Measurements from ENCODE around the gene SCGB1A1. TPM values are rescaled to one million over a fixed set of nuclear protein-coding genes. Genes with fewer than 3 reads are reported as not detected.

SCGB1A1 gene
- total RNA-seq, 1 donor from 2014 or later: not detected

GRCh38 chr11:62416596-62416995 lies 2.2 kb upstream of the SCGB1A1 start:
- no peaks in the 10 kb centered on the region for H3K9me3 Mint-ChIP-seq
- peaks cover 9% of the 10 kb centered on the region for H3K4me1 Mint-ChIP-seq
- DNase-seq (ENCODE audit: low read depth, low spot score): no peak
- H3K27ac Mint-ChIP-seq (ENCODE audit: unreplicated experiment): no peak overlapping the region
- H3K27me3 Mint-ChIP-seq (ENCODE audit: low read depth): no peaks in the 10 kb centered on the region
- no peak overlapping the region for H3K4me3 Mint-ChIP-seq
- no peaks in the 10 kb centered on the region for H3K36me3 Mint-ChIP-seq (ENCODE audit: low read depth)
- no peak for TF ChIP-seq CTCF (conservative IDR thresholded peaks at IDR 0.05)

DNA sequence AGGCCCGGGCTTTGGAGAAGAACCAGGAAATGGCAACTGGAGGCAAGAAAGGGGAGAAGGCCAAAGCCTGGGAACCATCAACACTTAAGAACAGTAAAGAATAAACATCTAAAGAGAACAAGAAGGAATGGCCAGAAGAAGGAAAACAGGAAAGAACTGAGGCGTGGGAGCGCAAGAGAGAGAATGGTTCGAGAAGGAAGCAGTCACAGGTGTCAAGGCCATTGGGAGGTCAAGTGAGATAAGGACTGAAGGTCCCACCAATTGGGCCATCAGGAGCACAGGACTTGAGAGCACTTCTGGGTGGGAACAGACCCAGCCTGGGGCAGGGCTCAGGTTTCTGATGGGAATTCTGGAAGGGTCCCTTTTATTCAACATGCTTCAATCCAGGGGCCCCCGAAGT lies 697 bp upstream of the SCGB1A1 start:
- Mint-ChIP-seq H3K4me1 (peaks cover 9% of the 10 kb centered on the region), H3K27ac (ENCODE audit: unreplicated experiment) (peak overlapping the region; percentile 57), H3K36me3 (ENCODE audit: low read depth) (no peaks in the 10 kb centered on the region), H3K4me3 (no peak overlapping the region), H3K9me3 (no peaks in the 10 kb centered on the region), H3K27me3 (ENCODE audit: low read depth) (peaks cover 9% of the 10 kb centered on the region)
- TF ChIP-seq CTCF (conservative IDR thresholded peaks at IDR 0.05): no peak
- no peak for DNase-seq (ENCODE audit: low read depth, low spot score)

GRCh38 chr11:62419314-62419929 lies 589 bp downstream of the SCGB1A1 start:
- H3K9me3 Mint-ChIP-seq: no peaks in the 10 kb centered on the region
- peaks cover 9% of the 10 kb centered on the region for H3K4me1 Mint-ChIP-seq
- peaks cover 19% of the 10 kb centered on the region for H3K27me3 Mint-ChIP-seq (ENCODE audit: low read depth)
- H3K36me3 Mint-ChIP-seq (ENCODE audit: low read depth): no peaks in the 10 kb centered on the region
- H3K27ac Mint-ChIP-seq (ENCODE audit: unreplicated experiment): no peak overlapping the region
- no peak for TF ChIP-seq CTCF (conservative IDR thresholded peaks at IDR 0.05)
- DNase-seq (ENCODE audit: low read depth, low spot score): no peak
- H3K4me3 Mint-ChIP-seq: no peak overlapping the region

- TF ChIP-seq CTCF (conservative IDR thresholded peaks at IDR 0.05): no peak
- Mint-ChIP-seq H3K4me3 (no peak overlapping the region), H3K36me3 (ENCODE audit: low read depth) (no peaks in the 10 kb centered on the region), H3K9me3 (no peaks in the 10 kb centered on the region), H3K27ac (ENCODE audit: unreplicated experiment) (no peak overlapping the region), H3K27me3 (ENCODE audit: low read depth) (peaks cover 23% of the 10 kb centered on the region), H3K4me1 (peaks cover 9% of the 10 kb centered on the region)
- no peak for DNase-seq (ENCODE audit: low read depth, low spot score)
Observed at GRCh38 chr11:62419943-62420342, 1.1 kb downstream of the SCGB1A1 start.

DNA sequence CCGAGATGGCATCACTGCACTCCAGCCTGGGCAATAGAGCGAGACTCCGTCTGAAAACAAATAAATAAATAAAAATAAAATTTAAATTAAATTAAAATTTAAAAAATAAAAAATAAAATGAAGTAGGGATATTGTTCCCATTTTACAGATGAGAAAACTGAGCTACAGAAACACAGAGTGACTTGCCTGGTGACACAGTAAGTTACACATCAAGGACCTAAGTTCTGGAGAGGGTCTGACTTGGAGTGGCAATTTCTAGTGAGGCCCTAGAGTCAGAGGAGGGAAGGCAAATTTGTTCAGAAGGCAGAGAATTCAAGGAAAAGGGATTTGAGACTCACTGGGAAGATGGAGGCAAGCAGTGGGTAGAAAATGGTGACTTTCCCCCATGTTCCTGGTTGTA lies 2.0 kb downstream of the SCGB1A1 start:
- H3K4me3 Mint-ChIP-seq: no peak overlapping the region
- H3K27me3 Mint-ChIP-seq (ENCODE audit: low read depth): peaks cover 23% of the 10 kb centered on the region
- no peak for DNase-seq (ENCODE audit: low read depth, low spot score)
- H3K4me1 Mint-ChIP-seq: peaks cover 9% of the 10 kb centered on the region
- no peak for TF ChIP-seq CTCF (conservative IDR thresholded peaks at IDR 0.05)
- no peak overlapping the region for H3K27ac Mint-ChIP-seq (ENCODE audit: unreplicated experiment)
- H3K36me3 Mint-ChIP-seq (ENCODE audit: low read depth): no peaks in the 10 kb centered on the region
- no peaks in the 10 kb centered on the region for H3K9me3 Mint-ChIP-seq
